H9 (cell line): ENCODE results near the gene LYRM9. TPM values are rescaled to one million over a fixed set of nuclear protein-coding genes. Genes with fewer than 3 reads are reported as not detected.

ENCODE experiments used
- DNase-seq: peaks from one replicate; pipeline ENCODE4 v3.0.0-alpha.2; 2017
- H2AFZ ChIP-seq: one replicate; pipeline ENCODE4 v1.6.1; 2013; ENCODE audit warnings: mild to moderate bottlenecking, low read length, control low read depth, moderate library complexity
- H2AK5ac ChIP-seq: 2 replicates; pipeline ENCODE4 v1.6.1; 2013; ENCODE audit warnings: low read length, control low read depth, mixed read lengths; ENCODE audit not compliant: insufficient read length
- H2BK120ac ChIP-seq: one replicate; pipeline ENCODE4 v1.6.1; 2013; ENCODE audit warnings: low read depth, mild to moderate bottlenecking, low read length, control low read depth, inconsistent platforms; ENCODE audit not compliant: poor library complexity, severe bottlenecking
- H2BK12ac ChIP-seq: 2 replicates; pipeline ENCODE4 v1.6.1; 2013; ENCODE audit warnings: low read length, control low read depth, mixed read lengths, low read depth; ENCODE audit not compliant: insufficient read length
- H2BK15ac ChIP-seq: 2 replicates; pipeline ENCODE4 v1.6.1; 2013; ENCODE audit warnings: low read depth, low read length, control low read depth
- H2BK20ac ChIP-seq: one replicate; pipeline ENCODE4 v1.6.1; 2013; ENCODE audit warnings: low read depth, mild to moderate bottlenecking, low read length, control low read depth, inconsistent platforms; ENCODE audit not compliant: poor library complexity, severe bottlenecking
- H2BK5ac ChIP-seq: 2 replicates; pipeline ENCODE4 v1.6.1; 2013; ENCODE audit warnings: low read length, control low read depth, mixed read lengths; ENCODE audit not compliant: insufficient read length
- H3K14ac ChIP-seq: 2 replicates; pipeline ENCODE4 v1.6.1; 2013; ENCODE audit warnings: low read length, control low read depth; ENCODE audit not compliant: insufficient read depth
- H3K18ac ChIP-seq: 2 replicates; pipeline ENCODE4 v1.6.1; 2013; ENCODE audit warnings: low read depth, mild to moderate bottlenecking, mixed read lengths, low read length, control low read depth; ENCODE audit not compliant: insufficient read length
- H3K23ac ChIP-seq: 2 replicates; pipeline ENCODE4 v1.6.1; 2013; ENCODE audit warnings: low read length, control low read depth, mixed read lengths, low read depth; ENCODE audit not compliant: insufficient read length
- H3K23me2 ChIP-seq: 2 replicates; pipeline ENCODE4 v1.6.1; 2013; ENCODE audit warnings: low read depth, mild to moderate bottlenecking, mixed read lengths, low read length, control low read depth; ENCODE audit not compliant: insufficient read length, poor library complexity, severe bottlenecking
- H3K27ac ChIP-seq: 2 replicates; pipeline ENCODE4 v1.5.1; 2013; ENCODE audit warnings: low read length, control low read depth, mixed read lengths, low read depth; ENCODE audit not compliant: insufficient read length
- H3K27me3 ChIP-seq: 2 replicates; pipeline ENCODE4 v1.6.1; 2013; ENCODE audit warnings: low read length, control low read depth, inconsistent platforms; ENCODE audit not compliant: insufficient read depth
- H3K4ac ChIP-seq: 2 replicates; pipeline ENCODE4 v1.6.1; 2013; ENCODE audit warnings: low read depth, mild to moderate bottlenecking, control low read depth, inconsistent platforms, low read length, moderate library complexity
- H3K4me1 ChIP-seq: 2 replicates; pipeline ENCODE4 v1.6.1; 2013; ENCODE audit warnings: low read length, control low read depth, inconsistent platforms; ENCODE audit not compliant: insufficient read depth
- H3K4me2 ChIP-seq: 2 replicates; pipeline ENCODE4 v1.6.1; 2013; ENCODE audit warnings: low read length, control low read depth, mixed read lengths; ENCODE audit not compliant: insufficient read length, insufficient read depth
- H3K56ac ChIP-seq: 2 replicates; pipeline ENCODE4 v1.6.1; 2013; ENCODE audit warnings: low read depth, mild to moderate bottlenecking, mixed read lengths, low read length, control low read depth; ENCODE audit not compliant: insufficient read length
- H3K79me1 ChIP-seq: 2 replicates; pipeline ENCODE4 v1.6.1; 2013; ENCODE audit warnings: low read depth, mild to moderate bottlenecking, moderate library complexity, low read length, control low read depth, inconsistent platforms; ENCODE audit not compliant: insufficient read depth, poor library complexity, severe bottlenecking
- H3K79me2 ChIP-seq: 2 replicates; pipeline ENCODE4 v1.6.1; 2013; ENCODE audit warnings: low read length, control low read depth, inconsistent platforms; ENCODE audit not compliant: insufficient read depth
- H3K9ac ChIP-seq: 2 replicates; pipeline ENCODE4 v1.6.1; 2013; ENCODE audit warnings: low read length, control low read depth, mixed read lengths; ENCODE audit not compliant: insufficient read length; ENCODE audit errors: extremely low read depth
- H3K9me3 ChIP-seq: one replicate; pipeline ENCODE4 v1.6.1; 2013; ENCODE audit warnings: low read depth, low read length, inconsistent platforms; ENCODE audit not compliant: control insufficient read depth
- H3T11ph ChIP-seq: one replicate; pipeline ENCODE4 v1.6.1; 2013; ENCODE audit warnings: mild to moderate bottlenecking, low read length, control low read depth, inconsistent platforms
- H4K20me1 ChIP-seq: one replicate; pipeline ENCODE4 v1.6.1; 2013; ENCODE audit not compliant: control insufficient read depth, insufficient read length, insufficient read depth
- H4K5ac ChIP-seq: 2 replicates; pipeline ENCODE4 v1.6.1; 2013; ENCODE audit warnings: low read depth, mild to moderate bottlenecking, mixed read lengths, low read length, control low read depth; ENCODE audit not compliant: insufficient read length
- H4K8ac ChIP-seq: replicated peaks from 2 replicates; pipeline ENCODE4 v1.6.1; 2013; ENCODE audit warnings: low read length, control low read depth, mixed read lengths, low read depth; ENCODE audit not compliant: insufficient read length
- H4K91ac ChIP-seq: 2 replicates; pipeline ENCODE4 v1.6.1; 2013; ENCODE audit warnings: low read depth, mild to moderate bottlenecking, moderate library complexity, mixed read lengths, low read length, control low read depth; ENCODE audit not compliant: insufficient read length
- H3K27ac Mint-ChIP-seq, 3 experiments: 2 replicates in 2 of 3; 3 replicates in 1 of 3; pipeline ENCODE4 v1.8.0; 2020 to 2021; ENCODE audit warnings: mixed read lengths in 3 of 3, mild to moderate bottlenecking in 1 of 3, moderate library complexity in 1 of 3
- H3K27me3 Mint-ChIP-seq: 2 replicates; pipeline ENCODE4 v1.8.0; 2021; ENCODE audit warnings: low read depth, mild to moderate bottlenecking, moderate library complexity, mixed read lengths
- H3K36me3 Mint-ChIP-seq, 3 experiments: 2 replicates in 2 of 3; 3 replicates in 1 of 3; pipeline ENCODE4 v1.8.0; 2020 to 2021; ENCODE audit warnings: low read depth in 3 of 3, mixed read lengths in 3 of 3; ENCODE audit not compliant: insufficient read depth in 1 of 3
- H3K4me1 Mint-ChIP-seq, 2 experiments: 2 replicates each; pipeline ENCODE4 v1.8.0; 2020; ENCODE audit warnings: mixed read lengths in 2 of 2
- H3K4me3 Mint-ChIP-seq, 2 experiments: 2 replicates in 1 of 2; 3 replicates in 1 of 2; pipeline ENCODE4 v1.8.0; 2020 to 2021; ENCODE audit warnings: mild to moderate bottlenecking in 2 of 2, mixed read lengths in 2 of 2, moderate library complexity in 1 of 2
- H3K9me3 Mint-ChIP-seq, 2 experiments: 2 replicates in 1 of 2; 3 replicates in 1 of 2; pipeline ENCODE4 v1.8.0; 2020; ENCODE audit warnings: mild to moderate bottlenecking in 2 of 2, mixed read lengths in 2 of 2, moderate library complexity in 1 of 2
- CTCF ChIP-seq: fragments of 200-600 bp; sonication (generic); conservative IDR thresholded peaks from 3 replicates; pipeline ENCODE4 v1.8.0; 2021; ENCODE audit warnings: antibody characterized with exemption, mild to moderate bottlenecking
- WGBS: extraction: QIAGEN DNeasy Blood & Tissue Kit; methylation state at CpG from one replicate; pipeline ENCODE4 v1.1.7; 2013; ENCODE audit warnings: missing lambda C conversion rate, low lambda C conversion rate, mixed read lengths; ENCODE audit not compliant: insufficient read length; ENCODE audit errors: extremely low coverage; 5-methylcytosine and 5-hydroxymethylcytosine counted together
- total RNA-seq: library from RNA; stranded (reverse); gene quantifications from 2 replicates; pipeline ENCODE4 v1.2.1, GENCODE V29; 2021

LYRM9 gene
- total RNA-seq, 1 experiment from 2014 or later: 2.2 TPM

GRCh38 chr17:27891841-27892240, 1.3 kb downstream of the LYRM9 start:
- H3K23ac ChIP-seq: no peak overlapping the region
- DNase-seq: no peak
- peaks cover 78 to 79% of the 10 kb centered on the region in 2 experiments for H3K4me1 Mint-ChIP-seq
- no peak overlapping the region for H2BK120ac ChIP-seq
- H3K9me3 Mint-ChIP-seq: peaks cover 0 to 2% of the 10 kb centered on the region in 2 experiments; a peak in 2 of 5 replicates
- H3K27me3 ChIP-seq: no peaks in the 10 kb centered on the region
- H3K4me3 Mint-ChIP-seq: no peak overlapping the region; a peak in 1 of 5 replicates
- no peak overlapping the region for H2BK15ac ChIP-seq
- H3K27ac ChIP-seq: no peak overlapping the region
- peaks cover 0 to 2% (median 2%) of the 10 kb centered on the region in 3 experiments; a peak in 1 of 7 replicates for H3K36me3 Mint-ChIP-seq
- H3K27ac Mint-ChIP-seq: no peak overlapping the region
- H2AFZ ChIP-seq: no peak overlapping the region
- no peak overlapping the region for H2BK12ac ChIP-seq
- TF ChIP-seq CTCF: no peak
- H2BK5ac ChIP-seq: no peak overlapping the region
- no CpG with 5 or more reads among the region's 9 CpGs for WGBS
- H4K20me1 ChIP-seq: no peaks in the 10 kb centered on the region
- no peaks in the 10 kb centered on the region for H3K79me2 ChIP-seq
- H3K27me3 Mint-ChIP-seq: peaks cover 11% of the 10 kb centered on the region
- H4K91ac ChIP-seq: no peak overlapping the region
- H3K18ac ChIP-seq: no peak overlapping the region
- no peak overlapping the region for H4K8ac ChIP-seq
- no peaks in the 10 kb centered on the region for H3K79me1 ChIP-seq
- H4K5ac ChIP-seq: no peak overlapping the region
- H3T11ph ChIP-seq: no peak overlapping the region
- H3K4me2 ChIP-seq: no peak overlapping the region
- H3K56ac ChIP-seq: no peak overlapping the region
- H3K4ac ChIP-seq: no peak overlapping the region
- no peak overlapping the region for H3K9ac ChIP-seq
- no peaks in the 10 kb centered on the region for H3K23me2 ChIP-seq
- H2AK5ac ChIP-seq: no peak overlapping the region
- H3K9me3 ChIP-seq: no peaks in the 10 kb centered on the region
- H3K4me1 ChIP-seq: peaks cover 17% of the 10 kb centered on the region
- no peak overlapping the region for H3K14ac ChIP-seq
- no peak overlapping the region for H2BK20ac ChIP-seq
